ENCODE results near the gene CHEK2.

GRCh38 chr22:28741200-28741784 is 328 bp downstream of the CHEK2 start:
- TF ChIP-seq CTCF (conservative IDR thresholded peaks at IDR 0.05 in 1 of 2, IDR thresholded peaks at IDR 0.05 in 1 of 2; ENCODE audit: extremely low read depth in 1 of 2, insufficient read depth in 1 of 2, low read depth in 1 of 2, low read length in 2 of 2) (no peak), EZH2 (IDR thresholded peaks at IDR 0.05; ENCODE audit: borderline replicate concordance, low read length) (no peak)

Data from mammary epithelial cell (primary cell).